GM23338 (cell line): ENCODE results near the gene ZNF536. TPM values are rescaled to one million over a fixed set of nuclear protein-coding genes. Genes with fewer than 3 reads are reported as not detected.
A peak's percentile ranks its signal among the peaks of the same experiment; 100 is the strongest.

Experiments
- ATAC-seq: fragments of 200-7000 bp; cut with Tn5 transposase; 3 replicates; pipeline ENCODE4 v1.9.1; 2020
- DNase-seq: peaks from one replicate; pipeline ENCODE4 v3.0.0-alpha.2; 2015; ENCODE audit warnings: low spot score
- H2AFZ ChIP-seq: fragments of 200-600 bp; sonication (generic); 2 replicates; pipeline ENCODE4 v1.8.0; 2016; ENCODE audit warnings: antibody characterized with exemption, mild to moderate bottlenecking, moderate library complexity
- H3F3A ChIP-seq: fragments of 200-600 bp; sonication (generic); replicated peaks from 2 replicates; pipeline ENCODE4 v1.8.0; 2017; ENCODE audit warnings: antibody characterized with exemption, mixed run types, low read depth
- H3K27ac ChIP-seq: fragments of 200-600 bp; sonication (generic); 2 replicates; pipeline ENCODE4 v1.6.1; 2016; ENCODE audit warnings: low read depth
- H3K27me3 ChIP-seq: fragments of 200-600 bp; sonication (generic); 2 replicates; pipeline ENCODE4 v1.8.0; 2016; ENCODE audit warnings: mild to moderate bottlenecking, mixed run types, moderate library complexity; ENCODE audit not compliant: insufficient read depth
- H3K36me3 ChIP-seq: fragments of 200-600 bp; sonication (generic); 2 replicates; pipeline ENCODE4 v1.8.0; 2016; ENCODE audit warnings: mild to moderate bottlenecking; ENCODE audit not compliant: insufficient read depth
- H3K4me1 ChIP-seq: fragments of 200-600 bp; sonication (generic); 2 replicates; pipeline ENCODE4 v1.8.0; 2016; ENCODE audit warnings: mild to moderate bottlenecking, moderate library complexity; ENCODE audit not compliant: insufficient read depth
- H3K4me2 ChIP-seq: fragments of 200-600 bp; sonication (generic); 2 replicates; pipeline ENCODE4 v1.7.1; 2017; ENCODE audit warnings: mixed run types
- H3K4me3 ChIP-seq: fragments of 200-600 bp; sonication (generic); 2 replicates; pipeline ENCODE4 v1.6.1; 2016; ENCODE audit warnings: mixed run types
- H3K79me2 ChIP-seq: fragments of 200-600 bp; sonication (generic); replicated peaks from 2 replicates; pipeline ENCODE4 v1.8.0; 2017; ENCODE audit warnings: mild to moderate bottlenecking; ENCODE audit not compliant: insufficient read depth
- H3K9me2 ChIP-seq: fragments of 200-600 bp; sonication (generic); 2 replicates; pipeline ENCODE4 v1.8.0; 2017; ENCODE audit not compliant: insufficient read depth
- H4K20me1 ChIP-seq: fragments of 200-600 bp; sonication (generic); replicated peaks from 2 replicates; pipeline ENCODE4 v1.8.0; 2017; ENCODE audit warnings: mild to moderate bottlenecking; ENCODE audit not compliant: insufficient read depth
- H3K27ac Mint-ChIP-seq: 2 replicates; pipeline ENCODE4 v1.8.0; 2020; ENCODE audit warnings: inconsistent platforms, mild to moderate bottlenecking, moderate library complexity, mixed read lengths
- H3K27me3 Mint-ChIP-seq: 3 replicates; pipeline ENCODE4 v1.8.0; 2022; ENCODE audit warnings: low read depth, mild to moderate bottlenecking, moderate library complexity, mixed read lengths, inconsistent platforms; ENCODE audit not compliant: insufficient read depth, poor library complexity
- H3K36me3 Mint-ChIP-seq: 3 replicates; pipeline ENCODE4 v1.8.0; 2021; ENCODE audit warnings: low read depth, mild to moderate bottlenecking, inconsistent platforms, moderate library complexity, mixed read lengths
- H3K4me1 Mint-ChIP-seq: 3 replicates; pipeline ENCODE4 v1.8.0; 2020; ENCODE audit warnings: mild to moderate bottlenecking, inconsistent platforms, mixed read lengths
- H3K4me3 Mint-ChIP-seq: 3 replicates; pipeline ENCODE4 v1.8.0; 2021; ENCODE audit warnings: moderate library complexity, mild to moderate bottlenecking, inconsistent platforms, mixed read lengths
- H3K9me3 Mint-ChIP-seq: 3 replicates; pipeline ENCODE4 v1.8.0; 2020; ENCODE audit warnings: moderate library complexity, mild to moderate bottlenecking, inconsistent platforms, mixed read lengths
- CREB1 ChIP-seq: fragments of 250-450 bp; sonication (Bioruptor Pico); IDR thresholded peaks from 2 replicates; pipeline ENCODE4 v1.5.0; 2020; ENCODE audit warnings: low read depth, mild to moderate bottlenecking, moderate library complexity
- ETS1 ChIP-seq: IDR thresholded peaks from 2 replicates; pipeline ENCODE4 v1.6.1; 2016; ENCODE audit warnings: antibody characterized with exemption
- EZH2 ChIP-seq: fragments of 200-600 bp; sonication (generic); IDR thresholded peaks from one replicate; pipeline ENCODE4 v1.8.0; 2017; ENCODE audit warnings: antibody characterized with exemption, mild to moderate bottlenecking, low read depth; ENCODE audit not compliant: unreplicated experiment
- EZH2phosphoT487 ChIP-seq: fragments of 200-600 bp; sonication (generic); IDR thresholded peaks from one replicate; pipeline ENCODE4 v1.8.1; 2018; ENCODE audit warnings: antibody characterized with exemption; ENCODE audit not compliant: unreplicated experiment
- JUNB ChIP-seq: IDR thresholded peaks from one replicate; pipeline ENCODE4 v1.6.1; 2016; ENCODE audit warnings: antibody characterized with exemption; ENCODE audit not compliant: unreplicated experiment
- NANOG ChIP-seq: IDR thresholded peaks from 2 replicates; pipeline ENCODE4 v1.6.1; 2016; ENCODE audit warnings: antibody characterized with exemption, borderline replicate concordance
- POLR2AphosphoS5 ChIP-seq: IDR thresholded peaks from 2 replicates; pipeline ENCODE4 v1.6.1; 2016; ENCODE audit warnings: antibody characterized with exemption, low read depth
- ZNF114 ChIP-seq: fragments of 250-450 bp; sonication (Bioruptor Pico); IDR thresholded peaks from 2 replicates; pipeline ENCODE4 v1.5.0; 2020; ENCODE audit warnings: mild to moderate bottlenecking, moderate library complexity
- ZNF331 ChIP-seq: fragments of 250-450 bp; sonication (Bioruptor Pico); IDR thresholded peaks from 2 replicates; pipeline ENCODE4 v1.5.0; 2020; ENCODE audit warnings: low read depth, mild to moderate bottlenecking, moderate library complexity
- ZNF462 ChIP-seq: fragments of 250-450 bp; sonication (Bioruptor Pico); IDR thresholded peaks from 2 replicates; pipeline ENCODE4 v1.5.0; 2020; ENCODE audit warnings: mild to moderate bottlenecking, moderate library complexity
- polyA plus RNA-seq: library from polyadenylated mRNA; unstranded; fragments of >200 nt; fragmentation: Nextera tagmentation; extraction: Ambion mirVana; gene quantifications from 2 replicates; pipeline ENCODE4 v1.2.1, GENCODE V29; 2016
- total RNA-seq: library from RNA; depleted of rRNA; stranded (reverse); fragments of >200 nt; shearing (Covaris generic); gene quantifications from 2 replicates; pipeline ENCODE4 v1.2.3, GENCODE V29; 2014
- TF ChIP-seq, protein P1 (sequence below): IDR thresholded peaks from one replicate; pipeline ENCODE4 v1.6.1; 2018; ENCODE audit warnings: antibody characterized with exemption; ENCODE audit not compliant: unreplicated experiment
- TF ChIP-seq, protein P2 (sequence below), 2 experiments: fragments of 200-600 bp in 1 of 2; sonication (generic) in 1 of 2; conservative IDR thresholded peaks; 2 replicates each; pipeline versions ENCODE4 v1.5.1 to v1.6.1; 2016 to 2017; ENCODE audit warnings: antibody characterized with exemption in 2 of 2, low read depth in 2 of 2, mild to moderate bottlenecking in 2 of 2, moderate library complexity in 1 of 2

Gene ZNF536
- total and polyA plus RNA-seq, 2 experiments from 2014 or later, result 0.07 TPM; not detected in 1

DNA sequence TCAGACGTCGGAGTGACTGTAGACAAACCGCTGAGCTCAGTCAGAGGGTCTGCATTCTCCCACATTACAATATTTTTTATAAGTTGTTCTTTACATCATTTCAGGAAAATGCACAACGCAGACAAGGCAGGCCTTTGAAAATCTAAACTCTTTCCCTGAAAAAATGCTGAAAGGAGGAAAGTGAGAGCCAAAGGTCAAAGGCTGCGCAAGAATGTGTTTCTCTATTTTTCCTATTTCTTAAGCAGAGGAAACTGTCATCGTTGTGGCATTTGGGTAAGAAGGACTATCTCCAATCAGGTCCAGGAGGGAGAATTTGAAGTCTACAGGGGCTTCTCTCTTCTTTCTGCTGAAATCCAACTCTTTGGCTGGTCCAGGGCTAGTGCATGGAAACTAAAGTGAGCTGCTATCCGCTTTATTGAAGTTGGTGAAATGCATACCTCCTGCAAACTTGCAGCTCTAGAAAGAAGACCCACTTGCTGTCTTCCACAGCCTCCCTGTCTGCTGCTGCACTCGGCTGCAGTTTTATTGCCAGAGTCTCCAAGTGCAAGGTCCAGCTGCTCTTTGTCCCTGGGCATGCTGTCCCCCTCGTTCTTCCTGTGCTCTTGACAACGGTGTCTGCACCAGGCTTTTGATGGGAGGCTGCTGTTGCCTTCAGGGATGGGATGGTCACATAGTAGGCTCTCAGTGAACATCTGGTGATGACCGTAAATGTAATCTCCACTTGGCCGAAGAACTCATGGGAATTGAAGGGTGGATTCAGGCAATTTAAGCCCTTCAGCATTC is 31.2 kb downstream of the ZNF536 start:
- no peak overlapping the region for H3K4me2 ChIP-seq
- no peaks in the 10 kb centered on the region for H3K9me2 ChIP-seq
- H3K27me3 ChIP-seq, result no peaks in the 10 kb centered on the region
- Mint-ChIP-seq H3K27ac (no peak overlapping the region), H3K4me1 (peaks cover 15% of the 10 kb centered on the region), H3K36me3 (no peaks in the 10 kb centered on the region), H3K4me3 (no peak overlapping the region), H3K9me3 (peaks cover 1% of the 10 kb centered on the region; the same call in 1 of the 3 replicates), H3K27me3 (peaks cover 8% of the 10 kb centered on the region)
- TF ChIP-seq, protein P1, sequence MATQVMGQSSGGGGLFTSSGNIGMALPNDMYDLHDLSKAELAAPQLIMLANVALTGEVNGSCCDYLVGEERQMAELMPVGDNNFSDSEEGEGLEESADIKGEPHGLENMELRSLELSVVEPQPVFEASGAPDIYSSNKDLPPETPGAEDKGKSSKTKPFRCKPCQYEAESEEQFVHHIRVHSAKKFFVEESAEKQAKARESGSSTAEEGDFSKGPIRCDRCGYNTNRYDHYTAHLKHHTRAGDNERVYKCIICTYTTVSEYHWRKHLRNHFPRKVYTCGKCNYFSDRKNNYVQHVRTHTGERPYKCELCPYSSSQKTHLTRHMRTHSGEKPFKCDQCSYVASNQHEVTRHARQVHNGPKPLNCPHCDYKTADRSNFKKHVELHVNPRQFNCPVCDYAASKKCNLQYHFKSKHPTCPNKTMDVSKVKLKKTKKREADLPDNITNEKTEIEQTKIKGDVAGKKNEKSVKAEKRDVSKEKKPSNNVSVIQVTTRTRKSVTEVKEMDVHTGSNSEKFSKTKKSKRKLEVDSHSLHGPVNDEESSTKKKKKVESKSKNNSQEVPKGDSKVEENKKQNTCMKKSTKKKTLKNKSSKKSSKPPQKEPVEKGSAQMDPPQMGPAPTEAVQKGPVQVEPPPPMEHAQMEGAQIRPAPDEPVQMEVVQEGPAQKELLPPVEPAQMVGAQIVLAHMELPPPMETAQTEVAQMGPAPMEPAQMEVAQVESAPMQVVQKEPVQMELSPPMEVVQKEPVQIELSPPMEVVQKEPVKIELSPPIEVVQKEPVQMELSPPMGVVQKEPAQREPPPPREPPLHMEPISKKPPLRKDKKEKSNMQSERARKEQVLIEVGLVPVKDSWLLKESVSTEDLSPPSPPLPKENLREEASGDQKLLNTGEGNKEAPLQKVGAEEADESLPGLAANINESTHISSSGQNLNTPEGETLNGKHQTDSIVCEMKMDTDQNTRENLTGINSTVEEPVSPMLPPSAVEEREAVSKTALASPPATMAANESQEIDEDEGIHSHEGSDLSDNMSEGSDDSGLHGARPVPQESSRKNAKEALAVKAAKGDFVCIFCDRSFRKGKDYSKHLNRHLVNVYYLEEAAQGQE, result no peak
- TF ChIP-seq ZNF331 (CRISPR knock-in tag), result no peak
- TF ChIP-seq ETS1, result no peak
- no peak for TF ChIP-seq EZH2
- TF ChIP-seq EZH2phosphoT487, result no peak
- TF ChIP-seq ZNF114 (CRISPR knock-in tag), result no peak
- no peak for TF ChIP-seq ZNF462 (CRISPR knock-in tag)
- TF ChIP-seq, protein P2, sequence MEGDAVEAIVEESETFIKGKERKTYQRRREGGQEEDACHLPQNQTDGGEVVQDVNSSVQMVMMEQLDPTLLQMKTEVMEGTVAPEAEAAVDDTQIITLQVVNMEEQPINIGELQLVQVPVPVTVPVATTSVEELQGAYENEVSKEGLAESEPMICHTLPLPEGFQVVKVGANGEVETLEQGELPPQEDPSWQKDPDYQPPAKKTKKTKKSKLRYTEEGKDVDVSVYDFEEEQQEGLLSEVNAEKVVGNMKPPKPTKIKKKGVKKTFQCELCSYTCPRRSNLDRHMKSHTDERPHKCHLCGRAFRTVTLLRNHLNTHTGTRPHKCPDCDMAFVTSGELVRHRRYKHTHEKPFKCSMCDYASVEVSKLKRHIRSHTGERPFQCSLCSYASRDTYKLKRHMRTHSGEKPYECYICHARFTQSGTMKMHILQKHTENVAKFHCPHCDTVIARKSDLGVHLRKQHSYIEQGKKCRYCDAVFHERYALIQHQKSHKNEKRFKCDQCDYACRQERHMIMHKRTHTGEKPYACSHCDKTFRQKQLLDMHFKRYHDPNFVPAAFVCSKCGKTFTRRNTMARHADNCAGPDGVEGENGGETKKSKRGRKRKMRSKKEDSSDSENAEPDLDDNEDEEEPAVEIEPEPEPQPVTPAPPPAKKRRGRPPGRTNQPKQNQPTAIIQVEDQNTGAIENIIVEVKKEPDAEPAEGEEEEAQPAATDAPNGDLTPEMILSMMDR (conservative IDR thresholded peaks at IDR 0.05; ENCODE audit: low read depth in 2 of 2), result no peak
- TF ChIP-seq JUNB, result no peak
- no peak for TF ChIP-seq NANOG
- TF ChIP-seq CREB1 (CRISPR knock-in tag), result no peak
- TF ChIP-seq POLR2AphosphoS5, result no peak
- peak overlapping the region; percentile 80; the same call in 1 of the 2 replicates for H2AFZ ChIP-seq
- H3K4me3 ChIP-seq, result no peak overlapping the region
- DNase-seq (no peak), ATAC-seq (no peak)
- H3K4me1 ChIP-seq, result no peaks in the 10 kb centered on the region; the same call in 1 of the 2 replicates
- H3K79me2 ChIP-seq, result no peaks in the 10 kb centered on the region
- no peaks in the 10 kb centered on the region for H3F3A ChIP-seq
- H3K27ac ChIP-seq, result no peak overlapping the region
- H4K20me1 ChIP-seq, result no peaks in the 10 kb centered on the region
- H3K36me3 ChIP-seq, result no peaks in the 10 kb centered on the region
